ENCODE results near the gene PFN1.
A peak's percentile ranks its signal among the peaks of the same experiment; 100 is the strongest.

The PFN1 gene

DNA sequence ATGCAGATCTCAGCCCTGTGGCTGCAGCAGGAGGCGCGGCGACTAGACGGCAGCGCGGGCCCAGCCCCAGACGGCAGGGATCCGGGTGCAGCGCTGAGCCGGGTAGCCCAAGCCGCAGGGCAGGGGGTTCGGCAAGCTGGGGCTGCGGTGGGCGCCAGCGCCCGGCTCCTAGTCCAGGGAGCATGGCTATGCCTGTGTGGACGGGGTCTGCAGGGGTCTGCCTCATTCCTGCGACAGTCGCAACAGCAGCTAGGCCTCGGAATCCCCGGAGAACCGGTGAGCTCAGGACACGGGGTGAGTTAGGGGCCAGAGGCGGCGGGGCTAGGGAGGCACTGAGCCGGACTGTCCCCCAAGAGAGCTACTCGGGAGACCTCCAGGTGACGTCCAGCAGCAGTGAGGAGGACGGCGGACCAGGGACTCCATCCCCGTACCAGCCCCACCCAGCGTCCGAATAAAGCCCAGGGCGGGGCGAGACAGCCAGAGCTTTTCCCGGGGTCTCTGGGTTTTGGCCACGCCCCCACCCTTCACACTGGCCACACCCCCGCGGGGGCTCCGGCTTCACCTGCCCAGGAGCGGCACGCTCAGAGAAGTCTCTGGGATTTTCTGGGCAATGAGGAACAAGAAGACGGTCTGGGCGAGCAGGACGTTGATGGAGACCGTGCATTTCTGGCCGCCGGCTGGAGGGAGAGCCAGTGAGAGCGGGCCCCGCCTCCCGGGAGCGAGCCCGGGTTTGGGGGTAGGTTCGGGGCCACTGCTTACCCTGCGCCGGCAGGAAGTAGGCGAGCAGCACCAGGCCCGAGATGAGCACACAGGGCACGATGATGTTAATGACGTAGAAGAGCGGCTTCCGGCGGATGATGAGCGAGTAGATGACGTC is 47.9 kb downstream of the PFN1 start:
- H3K4me1 Mint-ChIP-seq: peaks cover 48% of the 10 kb centered on the region
- peaks cover 10% of the 10 kb centered on the region for H3K27me3 Mint-ChIP-seq
- peaks cover 30% of the 10 kb centered on the region for H3K36me3 Mint-ChIP-seq
- H3K27ac Mint-ChIP-seq: peak overlapping the region; percentile 85
- ATAC-seq: peak; percentile 46
- H3K4me3 Mint-ChIP-seq: peak overlapping the region; percentile 90
- no peaks in the 10 kb centered on the region for H3K9me3 Mint-ChIP-seq

DNA sequence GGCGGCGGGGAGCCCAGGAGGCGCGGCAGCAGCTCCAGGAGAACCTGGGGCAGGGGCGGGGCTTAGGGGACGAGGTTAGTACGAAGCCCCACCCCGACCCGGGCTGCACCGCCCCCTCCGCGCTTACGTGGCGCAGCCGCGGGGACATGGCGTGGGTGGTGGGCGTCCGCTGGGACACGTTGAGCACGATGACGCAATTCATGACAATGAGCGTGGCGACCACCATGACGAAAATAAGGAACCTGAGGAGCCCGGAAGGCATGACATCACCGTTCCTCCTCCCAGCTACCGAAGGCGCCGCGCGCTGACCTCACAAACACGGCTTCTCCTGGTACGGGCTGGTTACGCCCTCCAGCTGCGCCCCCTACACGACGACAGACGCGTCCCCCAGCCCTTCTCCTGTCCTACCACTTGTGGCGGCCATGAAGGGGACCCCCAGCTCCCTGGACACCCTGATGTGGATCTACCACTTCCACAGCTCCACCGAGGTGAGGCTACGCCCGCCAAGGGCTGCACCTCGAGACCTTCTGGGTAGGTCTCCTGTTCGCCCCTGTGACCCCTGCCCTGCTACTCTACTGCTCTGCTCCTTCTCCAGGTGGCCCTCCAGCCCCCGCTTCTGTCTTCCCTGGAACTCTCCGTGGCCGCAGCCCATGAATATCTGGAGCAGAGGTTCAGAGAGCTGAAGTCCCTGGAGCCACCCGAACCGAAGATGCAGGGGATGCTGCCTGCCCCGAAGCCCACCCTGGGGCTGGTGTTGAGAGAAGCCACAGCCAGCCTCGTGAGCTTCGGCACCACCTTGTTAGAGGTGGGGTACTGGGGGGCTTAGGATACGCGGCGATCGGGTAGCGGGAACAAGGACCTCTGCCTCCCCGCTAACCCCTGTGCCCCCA is 48.7 kb downstream of the PFN1 start, which contains the start of gene C17orf107:
TSS of gene C17orf107 (plus strand) at position 196 of the 890 bp plus-strand sequence. CDS start at position 423, 227 bp downstream.
- Mint-ChIP-seq H3K27ac (peak within 1 kb of the TSS; percentile 85), H3K27me3 (peaks cover 10% of the 10 kb centered on the region), H3K9me3 (no peaks in the 10 kb centered on the region), H3K4me1 (peaks cover 48% of the 10 kb centered on the region), H3K4me3 (peak within 1 kb of the TSS; percentile 90), H3K36me3 (peaks cover 39% of the 10 kb centered on the region)
- peak; percentile 82 for ATAC-seq

DNA sequence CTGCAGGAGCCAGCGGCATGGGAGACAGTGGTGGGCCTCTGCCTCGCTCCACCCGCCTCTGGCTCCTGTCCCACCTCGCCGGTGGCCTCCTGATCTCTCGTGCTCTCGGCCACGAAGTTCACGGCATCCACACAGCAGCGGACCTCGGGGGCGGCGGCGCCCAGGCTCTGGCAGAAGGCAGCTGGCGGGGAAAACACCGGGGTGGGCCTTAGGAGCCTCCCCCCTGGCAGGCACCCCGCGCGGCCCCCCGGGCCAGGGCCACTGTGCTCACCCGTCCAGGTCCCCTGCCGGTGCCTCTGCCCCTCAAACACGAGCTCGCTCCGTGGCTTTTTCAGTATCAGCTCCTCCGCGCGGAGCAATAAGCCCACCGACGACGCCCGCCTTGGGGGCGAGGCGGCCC is 49.4 kb downstream of the PFN1 start:
- Mint-ChIP-seq H3K9me3 (no peaks in the 10 kb centered on the region), H3K27me3 (peaks cover 10% of the 10 kb centered on the region), H3K4me3 (peak overlapping the region; percentile 90), H3K4me1 (peaks cover 48% of the 10 kb centered on the region), H3K36me3 (peaks cover 46% of the 10 kb centered on the region), H3K27ac (peak overlapping the region; percentile 85)
- peak; percentile 1 for ATAC-seq

DNA sequence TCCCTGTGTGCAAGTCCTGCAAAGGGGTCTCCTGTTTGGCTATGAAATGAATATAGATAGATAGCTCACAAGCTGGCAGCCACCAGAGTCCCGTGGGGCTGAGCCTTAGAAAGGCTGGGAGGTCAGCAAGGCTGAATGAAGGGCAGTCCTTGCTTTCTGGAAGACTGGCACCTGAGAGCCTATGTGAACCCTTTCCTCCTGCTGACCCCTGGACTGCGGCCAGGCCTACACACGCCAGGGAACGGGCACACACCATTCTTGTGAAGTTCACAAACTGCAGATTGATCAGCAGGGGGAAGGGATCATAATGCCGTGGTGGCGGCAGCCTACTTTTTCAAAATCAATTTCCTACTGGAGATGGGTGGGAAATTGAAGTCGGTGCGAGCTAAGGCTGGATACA is 50.0 kb downstream of the PFN1 start:
- Mint-ChIP-seq H3K36me3 (peaks cover 51% of the 10 kb centered on the region), H3K4me3 (peak overlapping the region; percentile 61), H3K27ac (no peak overlapping the region), H3K9me3 (no peaks in the 10 kb centered on the region), H3K4me1 (peaks cover 42% of the 10 kb centered on the region), H3K27me3 (peaks cover 10% of the 10 kb centered on the region)
- no peak for ATAC-seq

DNA sequence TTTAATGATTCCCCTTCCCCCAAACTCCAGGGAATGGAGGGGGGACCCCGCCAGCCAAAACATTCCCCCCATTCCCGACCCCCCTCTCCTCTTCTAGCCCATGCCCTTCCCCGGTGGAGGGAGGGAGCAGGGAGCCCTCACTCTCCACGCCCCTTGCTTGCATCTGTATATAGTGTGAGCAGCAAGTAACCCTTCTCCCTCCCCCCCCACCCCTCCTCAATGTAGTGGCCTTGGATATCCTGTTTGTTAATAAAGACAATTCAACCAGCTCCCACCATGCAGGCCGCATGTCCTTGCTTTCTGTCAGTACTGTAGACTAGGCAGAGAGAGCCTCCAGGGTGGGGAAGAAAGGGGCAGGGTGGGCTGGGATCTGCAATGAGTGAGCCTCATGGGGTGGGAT is 50.5 kb downstream of the PFN1 start:
- ATAC-seq: no peak
- peaks cover 10% of the 10 kb centered on the region for H3K27me3 Mint-ChIP-seq

DNA sequence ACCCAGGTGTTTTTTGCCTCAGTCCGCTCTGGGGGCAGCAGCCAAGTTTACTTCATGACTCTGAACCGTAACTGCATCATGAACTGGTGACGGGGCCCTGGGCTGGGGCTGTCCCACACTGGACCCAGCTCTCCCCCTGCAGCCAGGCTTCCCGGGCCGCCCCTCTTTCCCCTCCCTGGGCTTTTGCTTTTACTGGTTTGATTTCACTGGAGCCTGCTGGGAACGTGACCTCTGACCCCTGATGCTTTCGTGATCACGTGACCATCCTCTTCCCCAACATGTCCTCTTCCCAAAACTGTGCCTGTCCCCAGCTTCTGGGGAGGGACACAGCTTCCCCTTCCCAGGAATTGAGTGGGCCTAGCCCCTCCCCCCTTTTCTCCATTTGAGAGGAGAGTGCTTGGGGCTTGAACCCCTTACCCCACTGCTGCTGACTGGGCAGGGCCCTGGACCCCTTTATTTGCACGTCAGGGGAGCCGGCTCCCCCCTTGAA is 51.1 kb downstream of the PFN1 start:
- H3K4me1 Mint-ChIP-seq: peaks cover 31% of the 10 kb centered on the region
- H3K27me3 Mint-ChIP-seq: peaks cover 10% of the 10 kb centered on the region
- no peak overlapping the region for H3K4me3 Mint-ChIP-seq
- H3K36me3 Mint-ChIP-seq: peaks cover 62% of the 10 kb centered on the region
- H3K27ac Mint-ChIP-seq: no peak overlapping the region
- ATAC-seq: no peak
- no peaks in the 10 kb centered on the region for H3K9me3 Mint-ChIP-seq

More for the DNA sequence above, 50.5 kb downstream of the PFN1 start:
- no peak overlapping the region for H3K27ac Mint-ChIP-seq
- H3K4me3 Mint-ChIP-seq: no peak overlapping the region
- H3K36me3 Mint-ChIP-seq: peaks cover 56% of the 10 kb centered on the region
- no peaks in the 10 kb centered on the region for H3K9me3 Mint-ChIP-seq
- H3K4me1 Mint-ChIP-seq: peaks cover 37% of the 10 kb centered on the region

DNA sequence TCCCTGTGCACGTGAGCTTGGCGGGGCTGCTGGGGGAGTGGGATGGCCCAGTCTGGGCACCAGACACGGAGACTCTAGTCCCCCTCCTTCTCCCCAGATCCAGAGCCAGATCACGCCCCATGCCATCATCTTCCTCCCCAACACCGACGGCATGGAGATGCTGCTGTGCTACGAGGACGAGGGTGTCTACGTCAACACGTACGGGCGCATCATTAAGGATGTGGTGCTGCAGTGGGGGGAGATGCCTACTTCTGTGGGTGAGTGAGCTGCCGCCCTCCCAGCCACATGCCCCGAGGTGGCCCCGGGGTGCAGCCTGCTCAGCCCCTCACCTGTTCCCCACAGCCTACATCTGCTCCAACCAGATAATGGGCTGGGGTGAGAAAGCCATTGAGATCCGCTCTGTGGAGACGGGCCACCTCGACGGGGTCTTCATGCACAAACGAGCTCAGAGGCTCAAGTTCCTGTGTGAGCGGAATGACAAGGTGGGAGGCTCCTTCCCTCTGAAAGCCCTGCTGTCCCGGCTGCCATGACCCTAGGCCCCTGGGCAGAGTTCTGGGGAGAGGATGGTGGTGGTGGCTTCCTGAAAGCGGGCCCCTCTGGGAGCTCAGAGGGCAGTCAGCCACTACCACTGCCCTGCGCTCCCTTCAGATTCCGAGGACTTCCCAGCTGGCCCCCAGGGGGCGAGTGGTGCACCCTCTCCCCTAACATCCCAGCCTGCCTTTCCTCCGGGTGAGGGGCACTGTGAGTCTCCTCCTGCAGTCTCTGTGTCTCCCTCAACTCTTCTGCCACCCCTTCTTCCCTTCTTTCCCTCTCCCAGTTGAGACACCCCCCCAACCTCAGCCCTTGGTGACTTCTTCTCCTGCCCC is 51.8 kb downstream of the PFN1 start:
- ATAC-seq: no peak
- Mint-ChIP-seq H3K9me3 (no peaks in the 10 kb centered on the region), H3K4me3 (no peak overlapping the region), H3K36me3 (peaks cover 66% of the 10 kb centered on the region), H3K4me1 (peaks cover 28% of the 10 kb centered on the region), H3K27me3 (peaks cover 10% of the 10 kb centered on the region), H3K27ac (no peak overlapping the region)

DNA sequence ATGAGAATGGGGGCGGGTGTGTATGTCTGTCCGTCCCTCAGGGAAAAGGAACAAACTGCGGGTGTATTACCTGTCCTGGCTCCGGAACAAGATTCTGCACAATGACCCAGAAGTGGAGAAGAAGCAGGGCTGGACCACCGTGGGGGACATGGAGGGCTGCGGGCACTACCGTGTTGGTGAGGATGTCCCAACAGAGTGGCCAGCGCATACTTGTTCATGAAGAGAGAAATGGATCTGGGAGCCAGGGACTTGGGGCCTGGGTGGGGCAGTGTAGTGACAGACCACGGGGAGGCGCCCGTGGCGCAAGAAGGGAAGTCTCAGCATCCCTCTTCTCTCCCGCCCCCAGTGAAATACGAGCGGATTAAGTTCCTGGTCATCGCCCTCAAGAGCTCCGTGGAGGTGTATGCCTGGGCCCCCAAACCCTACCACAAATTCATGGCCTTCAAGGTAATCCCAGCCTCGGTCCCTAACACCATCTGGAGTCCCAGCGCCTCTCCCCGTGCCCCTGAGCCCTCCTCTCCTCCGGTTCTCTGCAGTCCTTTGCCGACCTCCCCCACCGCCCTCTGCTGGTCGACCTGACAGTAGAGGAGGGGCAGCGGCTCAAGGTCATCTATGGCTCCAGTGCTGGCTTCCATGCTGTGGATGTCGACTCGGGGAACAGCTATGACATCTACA is 52.5 kb downstream of the PFN1 start:
- Mint-ChIP-seq H3K27ac (no peak overlapping the region), H3K36me3 (peaks cover 73% of the 10 kb centered on the region), H3K4me3 (no peak overlapping the region), H3K4me1 (peaks cover 24% of the 10 kb centered on the region), H3K27me3 (peaks cover 10% of the 10 kb centered on the region), H3K9me3 (no peaks in the 10 kb centered on the region)
- ATAC-seq: no peak
